Astrocyte (in vitro differentiated cells and primary cell): ENCODE results near the gene TPM4.

Source experiments
- EZH2 ChIP-seq: IDR thresholded peaks from 2 replicates; pipeline ENCODE4 v1.6.1; 2012; ENCODE audit warnings: mild to moderate bottlenecking, low read length, inconsistent platforms; ENCODE audit not compliant: insufficient read depth
- TF ChIP-seq, protein P1 (sequence below): IDR thresholded peaks from 2 replicates; pipeline ENCODE4 v1.5.1; 2011; ENCODE audit warnings: low read depth, mild to moderate bottlenecking, inconsistent platforms, low read length, moderate library complexity; ENCODE audit not compliant: insufficient read depth

DNA sequence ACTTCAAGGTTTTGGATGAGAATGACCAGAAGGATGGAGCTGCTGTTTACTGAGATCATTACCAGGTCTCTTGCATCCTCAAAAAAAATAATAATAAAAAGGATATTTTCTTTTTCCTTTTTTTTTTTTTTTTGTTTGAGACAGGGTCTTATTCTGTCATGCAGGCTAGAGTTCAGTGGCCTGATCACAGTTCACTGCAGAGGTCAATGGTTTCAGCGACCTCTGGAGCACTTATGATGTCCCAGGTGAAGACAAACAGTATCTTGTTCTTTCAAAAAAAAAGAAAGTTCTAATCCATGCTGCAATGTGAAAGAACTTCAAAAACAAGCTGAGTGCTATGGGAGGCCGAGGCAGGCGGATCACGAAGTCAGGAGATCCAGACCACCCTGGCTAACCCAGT lies 30.4 kb upstream of the TPM4 start:
- TF ChIP-seq, protein P1, sequence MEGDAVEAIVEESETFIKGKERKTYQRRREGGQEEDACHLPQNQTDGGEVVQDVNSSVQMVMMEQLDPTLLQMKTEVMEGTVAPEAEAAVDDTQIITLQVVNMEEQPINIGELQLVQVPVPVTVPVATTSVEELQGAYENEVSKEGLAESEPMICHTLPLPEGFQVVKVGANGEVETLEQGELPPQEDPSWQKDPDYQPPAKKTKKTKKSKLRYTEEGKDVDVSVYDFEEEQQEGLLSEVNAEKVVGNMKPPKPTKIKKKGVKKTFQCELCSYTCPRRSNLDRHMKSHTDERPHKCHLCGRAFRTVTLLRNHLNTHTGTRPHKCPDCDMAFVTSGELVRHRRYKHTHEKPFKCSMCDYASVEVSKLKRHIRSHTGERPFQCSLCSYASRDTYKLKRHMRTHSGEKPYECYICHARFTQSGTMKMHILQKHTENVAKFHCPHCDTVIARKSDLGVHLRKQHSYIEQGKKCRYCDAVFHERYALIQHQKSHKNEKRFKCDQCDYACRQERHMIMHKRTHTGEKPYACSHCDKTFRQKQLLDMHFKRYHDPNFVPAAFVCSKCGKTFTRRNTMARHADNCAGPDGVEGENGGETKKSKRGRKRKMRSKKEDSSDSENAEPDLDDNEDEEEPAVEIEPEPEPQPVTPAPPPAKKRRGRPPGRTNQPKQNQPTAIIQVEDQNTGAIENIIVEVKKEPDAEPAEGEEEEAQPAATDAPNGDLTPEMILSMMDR, result no peak
- TF ChIP-seq EZH2, result no peak
